Hepatic stellate cell (primary cell): Measurements from ENCODE around the gene MCC.

Experiments used
- DNase-seq: peaks from one replicate; pipeline ENCODE4 v3.0.0; 2011; ENCODE audit warnings: low spot score

MCC gene

DNA sequence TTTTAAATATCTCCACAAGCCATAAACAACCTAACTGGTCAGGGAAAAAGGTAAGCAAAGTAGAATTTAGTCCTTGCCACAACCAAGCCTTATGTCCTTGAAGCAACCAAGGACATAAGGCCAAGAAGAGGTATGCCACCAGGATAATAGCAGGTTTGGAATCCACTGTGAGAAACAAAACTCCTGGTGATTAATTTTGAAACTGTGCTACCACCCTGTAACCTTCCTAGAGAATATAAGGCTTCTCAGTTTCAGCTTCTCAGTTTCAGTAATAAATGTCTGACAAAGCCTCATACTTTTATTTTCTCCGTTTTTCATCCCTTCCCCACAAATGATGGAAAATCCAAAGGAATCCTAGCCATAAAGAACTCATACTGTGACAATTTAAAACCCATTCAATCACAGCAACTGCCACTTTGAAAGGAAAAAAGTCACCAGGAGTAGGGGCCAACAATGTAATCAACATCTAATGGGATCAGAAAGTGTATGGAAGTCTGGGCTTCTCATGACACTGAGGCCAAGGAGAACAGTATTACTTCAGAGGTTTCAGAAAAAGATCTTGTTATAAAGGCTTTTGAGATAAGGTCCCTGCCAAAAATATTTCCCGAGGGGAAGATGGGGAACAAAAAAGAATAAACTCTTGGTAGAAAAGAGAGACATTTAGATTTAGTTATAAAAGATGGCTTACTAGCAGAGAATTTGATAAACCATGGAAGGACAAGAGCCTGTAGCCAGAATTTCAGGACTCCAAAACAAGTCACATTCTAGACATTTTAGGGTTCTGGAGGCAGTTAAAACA is 242.6 kb downstream of the MCC start:
- no peak for DNase-seq

DNA sequence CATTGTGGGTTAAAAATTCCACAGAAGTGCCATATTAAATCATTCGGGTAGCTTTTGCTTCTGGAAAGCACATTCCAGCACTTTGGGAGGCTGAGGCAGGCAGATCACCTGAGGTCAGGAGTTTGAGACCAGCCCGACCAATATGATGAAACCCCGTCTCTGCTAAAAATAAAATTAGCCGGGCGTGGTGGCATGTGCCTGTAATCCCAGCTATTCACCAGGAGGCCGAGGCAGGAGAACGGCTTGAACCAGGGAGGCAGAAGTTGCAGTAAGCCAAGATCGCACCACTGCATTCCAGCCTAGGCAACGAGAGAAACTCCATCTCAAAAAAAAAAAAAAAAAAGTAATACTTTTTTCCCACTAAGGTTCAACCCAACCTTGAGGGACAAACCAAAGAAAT is 243.3 kb downstream of the MCC start:
- no peak for DNase-seq

GRCh38 chr5:113243349-113243664 is 244.9 kb downstream of the MCC start:
- no peak for DNase-seq

DNA sequence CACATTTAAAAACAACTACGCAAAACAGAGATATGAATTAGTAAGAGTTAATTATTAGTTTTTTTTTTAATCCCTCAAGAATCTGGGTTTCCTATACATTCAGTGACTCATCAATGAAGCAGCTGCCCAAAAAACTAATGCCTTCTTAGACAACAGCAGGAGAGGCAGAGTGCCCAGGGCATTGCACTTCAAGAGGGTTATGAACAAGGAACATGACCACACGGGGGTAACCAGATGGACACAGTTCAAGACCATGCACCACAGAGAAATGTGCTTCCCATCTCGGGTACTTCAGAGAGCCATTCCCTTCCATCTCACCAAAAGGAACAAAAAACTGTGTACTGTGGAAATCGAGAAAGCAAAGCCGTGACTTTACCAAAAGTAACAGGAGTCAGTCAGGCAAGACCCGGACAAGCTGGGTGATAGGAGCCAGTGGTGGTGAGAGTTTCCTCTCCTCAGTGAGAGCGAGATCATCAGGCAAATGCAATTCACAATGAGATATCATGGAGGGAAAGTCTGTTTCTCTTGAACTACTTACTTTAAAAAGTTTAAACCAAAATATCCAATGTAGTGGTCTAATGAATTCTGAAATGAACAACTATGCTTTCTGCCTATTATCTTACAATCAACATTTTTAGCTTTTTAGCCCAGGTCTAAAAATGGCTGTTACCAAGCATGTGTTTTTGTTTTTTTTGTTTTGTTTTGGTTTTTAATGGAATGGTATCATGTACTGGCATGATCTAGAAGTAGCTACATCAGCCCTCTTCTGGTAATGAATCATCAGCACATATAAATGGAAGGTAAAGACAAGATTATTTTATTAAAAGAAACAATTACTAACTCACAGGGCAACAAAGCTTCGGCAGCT is 245.5 kb downstream of the MCC start:
- DNase-seq, result no peak

DNA sequence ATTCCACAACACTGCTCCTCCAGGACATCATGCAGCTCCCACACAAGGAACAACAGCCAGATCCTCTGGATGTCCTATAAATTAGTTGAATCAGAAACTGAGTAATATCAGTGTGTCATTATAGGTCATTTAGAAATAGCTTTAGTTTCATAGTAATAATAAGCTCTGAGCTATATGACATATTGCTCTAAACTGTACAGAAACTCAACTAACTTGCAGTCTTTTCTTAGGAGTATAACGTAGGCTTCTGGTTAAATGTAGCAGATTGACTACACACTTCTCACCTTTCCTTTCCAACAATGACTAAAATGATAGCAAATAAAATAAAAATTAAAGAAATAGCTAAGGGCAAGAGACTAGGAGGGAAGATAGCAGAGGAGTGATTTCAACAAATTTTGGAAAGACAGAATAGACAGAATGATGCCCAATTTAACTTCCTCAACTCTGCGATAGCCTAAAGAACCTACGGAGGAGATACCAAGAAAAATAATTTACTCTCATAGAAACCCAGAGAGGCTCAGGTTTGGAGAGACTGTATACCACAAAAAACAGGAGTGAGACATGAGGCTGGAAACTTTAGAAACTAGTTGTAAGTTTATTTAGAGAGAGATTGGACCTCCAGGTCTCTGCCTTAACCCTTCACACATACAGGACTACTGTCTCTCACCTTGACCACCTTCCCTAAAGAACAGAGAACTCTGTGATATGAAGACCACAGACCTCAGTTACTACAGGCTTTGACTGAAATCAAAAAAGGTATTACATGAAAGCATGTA is 247.1 kb downstream of the MCC start:
- DNase-seq, result no peak

DNA sequence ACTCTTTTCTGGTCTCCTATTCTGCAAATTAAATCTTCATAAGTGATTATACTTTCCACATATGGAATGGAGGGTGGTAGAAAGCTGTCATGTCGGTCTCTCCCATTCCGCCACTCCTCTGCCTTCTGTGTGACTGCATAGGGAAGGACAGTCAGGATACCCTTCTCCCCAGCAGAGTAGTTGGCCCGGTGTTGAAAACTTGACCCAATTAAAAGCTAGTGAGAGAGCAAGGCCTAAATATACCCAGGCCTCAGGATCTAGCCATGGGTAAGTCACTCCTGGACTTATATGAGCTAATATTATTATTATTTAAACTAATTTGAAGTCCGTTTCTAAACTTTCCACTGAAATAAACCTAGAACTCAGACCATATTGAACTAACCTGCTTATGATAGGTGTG is 248.2 kb downstream of the MCC start:
- DNase-seq, result no peak

DNA sequence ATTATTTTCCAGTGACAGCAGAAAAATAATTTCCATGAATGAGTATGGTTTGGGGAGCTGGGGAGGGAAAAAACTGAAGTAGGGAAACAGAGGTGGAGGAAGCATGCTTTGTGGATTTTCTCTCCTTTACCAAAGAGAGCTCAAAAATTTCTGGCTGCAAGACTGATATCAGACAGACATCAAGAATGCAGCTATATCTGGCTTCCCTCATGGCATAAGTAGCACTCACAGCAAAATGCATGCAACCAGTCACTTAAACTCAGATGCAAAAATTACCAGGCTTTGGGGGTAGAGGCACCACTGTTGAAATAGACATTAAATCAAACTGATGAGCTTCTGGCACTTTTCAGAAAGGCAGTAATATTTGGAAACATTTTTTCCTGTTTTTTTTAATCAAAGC is 250.4 kb downstream of the MCC start:
- DNase-seq, result no peak

- DNase-seq, result no peak
Observed at GRCh38 chr5:113236536-113237288, 251.5 kb downstream of the MCC start.

- DNase-seq, result no peak
Observed at GRCh38 chr5:113235884-113236283, 252.4 kb downstream of the MCC start.

DNA sequence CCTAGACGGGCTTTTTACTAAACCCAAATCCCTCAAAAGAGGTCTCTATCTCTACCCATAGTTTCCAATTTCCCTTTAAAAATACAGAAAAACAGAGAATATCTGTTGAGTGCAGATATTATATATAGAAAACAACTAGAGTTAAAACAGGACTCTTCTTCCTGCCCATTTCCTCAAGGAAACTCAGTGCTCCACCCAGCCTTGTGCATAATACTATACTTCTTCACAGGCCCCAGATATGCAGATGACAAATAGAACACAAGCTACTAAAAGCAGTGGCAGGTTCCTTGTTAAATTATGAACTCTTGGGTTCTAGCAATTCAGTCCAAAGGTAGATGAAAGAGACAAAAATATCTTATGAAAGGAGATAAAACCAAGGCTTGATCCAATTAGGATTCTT is 253.7 kb downstream of the MCC start:
- no peak for DNase-seq

DNA sequence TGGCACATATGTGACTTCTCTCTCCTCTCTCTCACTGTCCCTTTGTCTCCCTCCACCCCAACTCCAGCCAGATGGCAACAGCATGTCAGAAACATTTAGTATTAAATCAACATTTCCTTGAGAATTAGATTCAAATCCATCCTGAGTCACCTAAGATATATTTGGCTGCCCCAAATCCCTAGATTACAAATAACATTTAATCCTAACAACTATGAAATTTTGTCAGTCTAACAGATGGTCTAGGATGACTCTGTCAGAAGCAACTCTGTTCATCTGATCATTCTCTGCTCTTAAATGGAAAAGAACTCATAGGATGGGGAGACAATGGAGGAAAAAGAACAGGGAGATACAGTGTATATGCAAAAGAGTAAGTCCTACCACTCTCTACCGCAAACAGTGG is 254.6 kb downstream of the MCC start:
- no peak for DNase-seq

DNA sequence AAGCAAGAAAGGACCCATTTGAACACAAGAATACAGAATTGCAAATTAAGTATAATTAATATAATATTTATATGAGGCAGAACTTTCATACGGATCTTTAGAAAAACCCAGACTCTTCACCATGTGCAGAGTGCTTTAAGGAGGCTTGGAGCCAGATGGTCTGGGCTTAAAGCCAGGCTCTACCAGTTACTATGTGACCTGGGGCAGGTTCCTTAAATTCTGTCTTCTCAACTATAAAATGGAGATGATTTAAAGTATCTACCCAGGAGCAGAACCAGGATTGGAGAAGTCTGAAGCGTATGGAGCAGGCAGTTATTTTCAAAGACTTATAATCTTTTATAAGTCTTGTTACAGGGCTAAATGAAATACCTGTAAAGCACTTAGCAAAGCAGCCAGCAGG is 255.6 kb downstream of the MCC start:
- no peak for DNase-seq

DNA sequence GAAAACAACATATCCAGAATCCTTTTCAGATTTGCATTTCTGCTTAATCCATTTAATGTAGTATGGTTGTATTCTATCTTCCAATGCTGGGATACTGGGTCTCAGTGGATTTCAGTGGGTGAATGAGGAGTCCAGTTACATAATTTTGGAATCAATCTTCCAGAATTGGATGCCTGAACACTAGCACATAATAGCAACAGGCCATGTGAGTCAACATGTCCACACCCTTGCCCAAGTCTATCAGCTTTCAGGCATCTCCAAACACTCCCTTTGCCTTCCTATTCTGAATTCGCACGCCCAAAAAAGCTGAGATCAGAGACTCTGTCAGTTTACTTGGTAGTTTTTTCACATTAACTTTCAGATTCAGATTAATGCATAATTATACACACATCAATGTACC is 256.0 kb downstream of the MCC start:
- no peak for DNase-seq

GRCh38 chr5:113231653-113232000 is 256.6 kb downstream of the MCC start:
- DNase-seq, result no peak

- DNase-seq, result no peak
Observed at GRCh38 chr5:113230711-113231652, 257.3 kb downstream of the MCC start.

GRCh38 chr5:113227798-113228197 is 260.5 kb downstream of the MCC start:
- DNase-seq, result no peak

GRCh38 chr5:113226116-113226736 is 262.0 kb downstream of the MCC start:
- DNase-seq, result no peak

GRCh38 chr5:113225259-113225658 is 263.0 kb downstream of the MCC start:
- no peak for DNase-seq

GRCh38 chr5:113224605-113225065 is 263.6 kb downstream of the MCC start:
- DNase-seq, result no peak

- DNase-seq, result no peak
Observed at GRCh38 chr5:113223831-113224604, 264.2 kb downstream of the MCC start.
